Activated CD4-positive, alpha-beta T cell treated with anti-CD3 and anti-CD28 coated beads, Interleukin-2, Interleukin-6, amounts not matched to agents 100 ng/mL and 50 ng/mL, durations not matched to agents 16 hours and 8 hours (primary cell): ENCODE results near the gene STEAP4.
"Not testable (repeated sequence)": the region's sequence is repeated elsewhere in the genome, so short reads cannot be mapped to it uniquely, and the experiment has no call there.

Experiments used
- DNase-seq: peaks from one replicate; pipeline ENCODE4 v3.0.0-alpha.2; 2020

The STEAP4 gene

DNA sequence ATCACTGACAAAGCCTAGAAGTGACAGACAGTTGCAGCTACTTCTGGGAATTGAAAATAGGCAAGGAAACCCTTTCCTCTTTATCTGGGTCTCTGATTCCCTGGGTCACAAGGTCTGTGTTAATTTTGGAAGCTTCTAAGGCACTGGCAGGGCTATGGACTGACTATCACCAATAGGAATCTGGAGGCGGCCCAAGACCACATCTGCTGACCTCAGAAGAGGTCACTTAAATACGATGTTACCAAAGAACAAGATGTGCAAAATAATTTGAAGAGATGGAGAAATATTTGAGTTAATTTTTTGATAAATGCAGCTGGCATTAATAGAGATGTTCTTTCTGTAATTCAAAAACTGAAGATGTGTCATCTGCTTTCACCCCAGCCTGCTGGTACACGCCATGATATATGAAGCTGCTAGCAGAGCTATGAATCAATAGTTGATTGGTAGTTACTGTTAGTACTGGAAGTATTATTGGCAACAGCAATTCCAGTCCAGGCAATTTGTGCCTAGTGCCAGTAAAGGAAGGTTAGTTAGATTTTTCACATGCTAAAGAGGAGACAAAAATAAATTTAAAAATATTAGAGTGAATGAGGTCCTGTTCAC, 5.5 kb upstream of the STEAP4 start:
- DNase-seq: no peak

DNA sequence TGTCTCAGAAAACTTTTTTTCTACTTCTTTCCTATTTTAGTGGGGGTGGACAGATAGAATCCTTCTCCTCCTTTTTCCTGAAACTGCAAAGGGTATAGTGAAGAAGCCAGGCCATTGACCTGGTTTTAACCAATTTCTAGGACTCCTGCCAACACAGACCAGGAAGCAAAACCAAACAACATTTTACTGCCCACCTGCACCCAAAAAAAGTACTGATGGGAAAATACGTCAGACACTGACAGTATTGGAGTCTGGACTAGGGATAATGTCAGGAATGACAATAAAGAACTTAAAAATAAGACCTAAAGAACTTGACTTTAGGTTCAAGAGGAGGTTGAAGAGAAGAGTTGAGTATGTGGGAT, 5.0 kb upstream of the STEAP4 start:
- no peak for DNase-seq

DNA sequence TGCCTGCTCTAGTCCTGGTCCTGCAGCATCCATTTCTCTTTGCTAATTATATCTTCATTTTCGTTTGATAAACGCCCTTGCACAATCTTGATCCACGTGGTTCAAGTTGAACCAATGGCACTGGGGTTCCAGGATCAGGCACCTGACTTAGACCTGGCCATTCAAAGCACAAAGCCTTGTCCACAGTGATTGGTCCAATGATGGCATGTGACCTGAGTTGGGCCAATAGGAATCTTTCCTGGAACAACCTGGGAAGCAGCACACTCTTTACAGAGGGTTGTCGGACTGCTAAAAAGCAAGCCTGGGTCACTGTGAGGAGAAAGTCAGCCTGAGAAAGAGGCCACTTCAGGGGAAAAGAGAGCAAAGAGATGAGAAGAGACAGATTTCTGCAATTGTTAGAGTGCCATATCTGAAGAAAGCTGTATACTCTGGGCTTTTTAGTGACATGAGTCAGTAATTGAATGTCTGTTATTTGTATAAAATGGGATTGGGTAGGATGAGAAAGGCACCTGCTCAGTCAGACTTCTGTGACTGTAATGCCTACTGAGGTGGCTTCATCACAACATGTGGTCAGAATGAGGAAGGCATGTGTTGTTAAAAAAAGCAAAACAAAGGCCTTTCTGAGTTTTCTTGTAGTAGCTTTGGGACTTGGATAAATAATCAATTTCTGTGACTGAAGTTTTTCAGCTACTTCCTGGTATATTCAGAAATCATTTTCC, 4.4 kb upstream of the STEAP4 start:
- DNase-seq: no peak

DNA sequence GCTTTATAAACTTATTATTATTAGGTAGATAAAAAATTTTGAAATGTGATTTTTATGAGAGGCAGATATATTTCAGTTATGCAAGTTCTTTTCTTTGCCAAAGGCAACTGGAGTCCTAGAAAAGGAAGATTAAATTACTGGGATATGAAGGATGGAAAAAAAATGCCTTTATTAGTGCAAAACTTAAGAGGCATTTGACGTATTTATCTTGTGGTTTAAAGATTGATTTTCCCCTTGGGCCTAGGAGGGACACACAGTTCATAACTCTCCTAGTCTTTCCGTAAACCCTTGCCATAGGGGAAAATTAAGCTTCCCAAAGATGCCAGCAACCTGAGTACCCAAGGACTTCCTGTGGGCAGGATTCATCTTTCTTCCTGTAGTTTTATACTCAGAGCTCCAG, 3.1 kb upstream of the STEAP4 start:
- no peak for DNase-seq

DNA sequence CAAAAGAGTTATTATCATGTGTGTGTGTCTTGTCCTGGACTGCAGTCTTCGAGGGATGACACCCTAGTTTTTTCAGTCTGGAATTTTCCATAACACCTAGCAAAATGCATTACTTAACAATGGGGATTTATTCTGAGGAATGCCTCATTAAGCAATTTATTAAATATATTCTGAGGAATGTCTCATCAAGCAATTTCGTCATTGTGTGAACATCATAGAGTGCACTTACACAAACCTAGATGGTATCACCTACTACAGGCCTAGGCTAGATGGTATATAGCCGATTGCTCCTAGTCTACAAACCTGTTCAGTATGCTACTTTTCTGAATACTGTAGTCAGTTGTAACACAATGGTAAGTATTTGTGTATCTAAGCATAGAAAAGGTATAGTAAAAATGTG, 1.1 kb upstream of the STEAP4 start:
- DNase-seq: no peak

DNA sequence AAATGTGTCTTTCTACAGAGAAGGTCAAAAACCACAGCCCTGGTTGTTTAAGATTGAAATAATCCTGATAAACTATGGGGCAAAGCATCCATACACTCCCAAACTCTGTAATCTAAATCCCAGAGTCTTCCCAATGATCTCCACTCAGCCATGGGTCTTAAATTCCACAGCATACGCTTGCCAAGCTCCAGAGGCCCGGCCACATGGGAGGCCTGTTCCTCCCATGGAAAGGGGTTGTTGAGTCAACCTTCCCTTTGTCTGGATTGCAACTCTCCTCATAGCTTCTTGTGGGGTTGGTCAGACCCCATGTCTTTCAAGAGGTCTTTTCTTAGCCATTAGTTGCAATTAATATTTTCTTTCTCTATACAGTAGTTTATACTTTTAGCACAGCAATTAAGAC, 718 bp upstream of the STEAP4 start:
- DNase-seq: no peak

DNA sequence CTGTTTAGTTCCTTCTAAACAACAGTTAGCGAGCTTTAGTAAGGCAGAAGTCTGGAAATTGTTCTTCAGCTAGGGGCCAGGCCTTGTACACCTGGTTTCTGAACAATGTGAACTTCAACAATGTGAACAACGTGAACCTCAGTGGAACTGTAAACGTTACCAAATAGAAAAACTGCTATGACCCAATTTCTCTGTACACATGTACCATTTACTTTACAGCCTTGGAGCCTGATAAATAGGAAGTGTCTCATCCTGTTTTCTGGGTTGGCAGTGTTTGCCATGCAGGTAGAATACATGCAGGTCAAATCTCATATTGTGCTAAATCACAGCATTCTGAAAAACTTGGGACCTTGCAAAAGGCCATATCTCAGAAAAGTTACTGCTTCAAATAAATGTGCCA, 1.6 kb downstream of the STEAP4 start:
- DNase-seq: no peak

DNA sequence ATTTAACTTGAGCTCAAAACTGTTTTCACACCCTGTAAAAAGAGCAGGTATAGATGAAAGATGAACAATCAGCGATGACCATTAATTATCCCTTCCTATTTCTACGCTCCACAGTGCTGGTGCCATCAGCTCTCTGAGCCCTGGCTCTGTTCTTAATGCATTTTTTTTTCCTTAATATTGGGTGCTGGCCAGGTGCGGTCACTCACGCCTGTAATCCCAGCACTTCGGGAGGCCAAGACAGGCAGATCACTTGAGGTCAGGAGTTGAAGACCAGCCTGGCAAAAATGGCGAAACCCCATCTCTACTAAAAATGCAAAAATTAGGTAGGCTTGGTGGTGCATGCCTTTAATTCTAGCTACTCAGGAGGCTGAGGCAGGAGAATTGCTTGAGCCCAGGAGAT, 4.2 kb downstream of the STEAP4 start:
- DNase-seq: no peak

DNA sequence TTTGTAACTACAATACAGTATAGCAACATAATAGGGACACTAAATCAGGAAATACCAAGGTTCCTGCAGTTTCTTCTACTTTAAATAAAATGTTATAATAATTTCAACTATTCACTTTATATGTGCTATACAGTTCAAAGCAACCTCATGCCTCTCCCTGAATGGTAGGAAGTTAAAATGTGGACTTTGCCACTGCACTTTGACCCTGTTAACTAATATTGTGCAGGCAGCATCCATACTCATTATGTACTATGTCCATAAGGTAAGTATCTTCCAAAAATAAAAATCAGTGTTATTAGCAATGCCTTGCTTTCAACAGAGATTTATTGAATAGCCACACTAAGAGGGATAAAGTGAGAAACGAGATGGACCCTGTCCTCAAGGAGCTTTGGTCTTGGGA, 4.8 kb downstream of the STEAP4 start:
- DNase-seq: no peak

DNA sequence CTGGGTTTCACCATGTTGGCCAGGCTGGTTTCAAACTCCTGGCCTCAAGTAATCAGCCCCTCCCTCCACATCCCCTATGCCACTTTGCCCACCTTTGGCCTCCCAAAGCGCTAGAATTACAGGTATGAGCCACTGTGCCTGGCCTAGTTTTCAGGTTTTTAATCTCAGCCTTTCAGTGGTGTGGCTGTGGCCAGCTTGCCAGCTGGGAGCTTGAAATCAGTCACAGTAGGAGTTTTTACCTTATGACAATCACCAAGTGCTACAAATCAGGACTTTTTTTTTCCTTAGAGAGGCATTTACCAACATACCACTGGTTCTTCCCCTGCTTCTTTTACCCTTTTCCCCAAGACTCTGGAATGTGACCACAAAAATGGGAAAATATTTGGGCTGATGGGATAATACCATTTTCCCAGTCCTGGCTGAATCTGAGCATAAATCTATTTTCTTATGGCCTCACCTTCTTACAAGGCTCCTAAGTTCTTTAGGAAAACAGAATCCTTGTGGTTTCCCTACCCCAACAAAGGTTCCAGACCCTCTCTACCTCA, 6.2 kb downstream of the STEAP4 start:
- no peak for DNase-seq

DNA sequence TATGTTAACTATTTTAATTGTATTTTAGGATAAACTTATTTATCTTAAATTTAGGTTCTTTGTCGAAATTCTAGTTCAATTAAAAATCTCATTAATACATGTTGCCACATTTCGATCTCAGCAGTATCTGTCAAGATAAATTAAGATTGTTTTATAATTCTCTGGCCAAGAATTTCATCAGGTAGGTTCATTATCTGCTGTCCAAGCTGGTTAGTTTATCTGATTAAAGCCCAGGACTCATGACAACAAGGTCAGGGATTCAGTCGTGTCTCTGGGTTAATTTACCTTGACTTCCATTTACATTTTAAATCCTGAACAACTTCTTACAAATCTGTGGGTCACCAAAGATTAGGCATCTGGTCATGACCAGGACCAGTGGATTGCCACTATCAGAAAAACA, 7.6 kb downstream of the STEAP4 start:
- no peak for DNase-seq

DNA sequence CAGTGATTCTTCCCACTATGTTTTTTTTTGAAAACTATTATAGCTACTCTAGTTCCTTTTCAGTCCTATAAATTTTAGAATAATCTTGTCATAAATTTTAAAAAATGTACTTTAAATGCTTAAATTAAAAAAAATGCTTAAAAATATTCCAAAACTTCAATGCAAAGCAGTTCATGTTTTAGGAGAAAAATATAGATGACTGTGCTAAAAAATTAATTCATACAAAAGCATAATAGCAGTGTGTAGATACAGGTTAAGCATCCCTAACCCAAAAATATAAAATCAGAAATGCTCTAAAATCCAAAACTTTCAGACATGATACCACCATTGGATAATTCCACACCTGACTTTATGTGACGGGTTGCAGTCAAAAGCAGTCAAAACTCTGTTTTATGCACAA, 12.8 kb downstream of the STEAP4 start:
- DNase-seq: no peak

DNA sequence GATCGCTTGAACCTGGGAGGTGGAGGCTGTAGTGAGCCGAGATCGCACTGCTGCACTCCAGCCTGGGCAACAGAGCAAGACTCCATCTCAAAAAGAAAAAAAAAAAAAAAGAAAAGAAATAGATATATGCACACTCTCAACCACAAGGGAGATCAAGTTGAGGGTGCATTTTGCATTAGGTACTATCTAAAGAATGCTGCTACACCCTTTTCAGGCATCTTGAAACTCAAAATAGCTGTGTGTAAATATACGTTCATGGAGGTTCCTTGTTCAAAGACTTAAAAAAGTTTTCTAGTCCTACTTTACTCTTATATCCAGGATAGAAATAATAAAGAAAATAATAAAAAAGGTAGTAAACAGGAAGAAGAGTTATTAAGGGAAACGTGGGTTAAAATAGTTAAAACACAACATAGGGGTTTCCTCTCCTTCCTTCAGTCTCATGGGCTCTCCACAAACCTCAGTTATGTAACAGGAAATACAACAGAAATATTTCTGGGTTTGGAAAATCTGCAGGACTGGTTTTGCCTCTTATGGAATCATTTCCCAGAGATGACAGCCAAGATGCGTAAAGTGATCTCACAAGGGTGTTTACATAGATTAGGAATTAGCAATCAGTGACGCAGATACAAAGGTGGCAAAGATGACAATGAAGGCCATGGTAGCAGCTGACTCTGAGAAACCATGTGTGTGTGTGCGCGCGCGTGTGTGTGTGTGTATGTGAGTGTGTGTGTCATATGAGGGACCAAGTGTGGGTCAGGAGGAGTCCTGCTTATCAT, 15.1 kb downstream of the STEAP4 start:
- no peak for DNase-seq

DNA sequence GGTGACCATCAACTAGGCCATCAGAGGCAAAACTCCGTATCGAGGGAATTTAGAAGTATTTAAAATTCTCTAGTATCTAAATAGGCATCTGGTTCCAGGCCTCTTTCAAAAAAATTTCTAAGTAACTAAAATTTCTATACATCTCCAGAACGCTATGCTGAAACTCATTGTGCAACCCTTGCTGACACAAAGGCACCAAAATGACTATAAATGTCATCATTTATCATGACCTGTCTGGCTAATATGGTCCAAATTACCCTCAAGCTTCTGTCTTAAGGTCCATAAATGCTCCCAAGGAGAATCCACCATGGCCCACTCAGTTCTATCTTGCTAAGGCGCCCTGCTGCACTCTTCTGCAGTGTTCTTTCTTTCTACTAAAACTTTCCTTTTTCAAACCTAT, 16.2 kb downstream of the STEAP4 start:
- no peak for DNase-seq

DNA sequence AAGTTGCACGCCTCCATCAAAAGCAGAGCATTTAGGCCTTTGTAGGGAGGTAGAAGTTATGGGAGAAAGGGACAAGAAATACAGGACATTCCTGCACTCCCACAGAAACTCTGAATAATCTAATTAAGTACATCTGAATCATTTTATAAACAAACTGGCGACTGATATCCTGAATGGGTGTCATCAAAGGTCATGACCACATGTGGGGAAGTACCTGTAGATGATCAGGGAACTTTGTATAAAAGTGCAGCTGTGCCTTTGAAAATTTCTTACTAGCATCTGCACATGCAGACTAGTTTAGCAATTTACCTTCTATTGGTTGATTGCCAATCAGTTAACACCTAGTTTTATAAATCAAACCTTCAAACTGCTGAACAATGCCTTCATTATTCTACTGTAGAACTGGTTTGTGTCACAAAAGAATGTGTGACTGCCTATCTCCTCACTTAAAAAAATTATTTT, 17.1 kb downstream of the STEAP4 start:
- no peak for DNase-seq

DNA sequence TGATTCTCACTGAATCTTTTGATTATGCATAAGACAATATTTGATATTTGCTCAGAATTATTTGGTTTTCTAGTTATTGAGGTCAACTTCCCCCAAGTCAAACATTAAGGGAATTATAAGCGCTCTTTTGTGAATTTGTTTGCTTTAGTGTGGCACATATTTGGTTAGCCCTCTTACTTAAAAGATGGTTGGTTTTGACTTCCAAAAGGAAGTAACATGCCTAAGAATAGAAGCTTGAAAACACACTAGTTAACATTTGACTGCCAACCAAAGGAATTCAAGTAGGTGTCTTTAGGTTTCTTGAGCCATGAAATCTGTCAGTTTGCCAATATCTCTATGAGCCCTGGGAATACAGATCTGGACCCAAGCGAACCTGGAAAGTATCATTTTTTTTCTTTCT, 24.9 kb downstream of the STEAP4 start:
- no peak for DNase-seq

DNA sequence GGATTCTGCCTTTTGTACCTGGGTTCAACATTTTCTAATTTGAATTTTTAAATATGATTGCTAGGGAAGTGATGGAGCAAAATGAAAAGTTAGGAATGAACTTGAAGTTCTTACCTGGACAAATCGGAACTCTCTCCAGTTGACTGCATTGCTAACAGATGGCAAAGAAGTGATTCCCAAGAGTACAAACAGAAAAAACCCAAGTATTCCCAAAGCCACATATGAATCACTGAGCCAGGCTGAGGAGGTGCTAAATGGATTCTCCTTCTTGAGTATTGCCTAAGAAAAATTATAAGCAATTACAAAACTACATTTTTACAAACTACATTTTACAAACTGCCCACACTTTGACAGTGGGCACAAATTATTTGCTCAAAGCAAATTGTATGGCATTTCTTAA, 25.9 kb downstream of the STEAP4 start:
- DNase-seq: no peak

DNA sequence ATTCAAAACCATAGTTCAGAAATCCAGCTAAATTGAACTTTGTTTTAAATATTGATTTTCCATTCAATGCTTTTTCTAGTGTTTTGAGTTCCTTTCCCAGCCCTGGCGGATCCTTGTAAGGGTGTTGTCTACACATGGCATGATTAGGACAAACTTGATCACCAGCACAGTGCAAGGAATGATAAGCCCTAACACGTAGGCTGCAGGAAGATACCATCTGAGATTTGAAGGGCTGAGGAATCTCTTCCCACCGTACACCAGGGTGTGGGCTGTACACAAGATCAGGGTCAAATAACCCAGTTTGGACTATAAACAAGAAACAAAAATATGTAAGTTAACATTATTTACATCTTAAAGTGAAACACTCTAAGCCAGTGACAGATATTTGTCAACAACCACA, 27.4 kb downstream of the STEAP4 start:
- DNase-seq: no peak

DNA sequence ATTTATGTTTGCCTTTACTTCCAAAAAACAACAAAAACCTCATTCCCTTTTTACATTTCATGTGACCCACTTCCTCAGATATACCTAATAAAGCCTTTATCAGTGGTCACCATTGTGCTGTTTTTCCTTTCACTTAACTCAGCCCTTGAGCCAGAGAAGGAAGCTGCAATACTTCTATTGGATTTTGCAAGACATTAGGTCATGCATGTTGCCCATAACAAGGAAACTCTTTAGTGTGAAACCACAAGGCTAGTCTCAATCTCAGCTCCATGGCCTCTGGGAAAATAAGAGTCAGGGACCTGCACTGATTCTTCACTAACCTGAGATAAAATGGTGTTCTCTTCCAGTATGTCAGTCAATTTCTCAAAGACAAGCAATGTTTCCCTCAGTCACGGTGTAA, 27.8 kb downstream of the STEAP4 start:
- no peak for DNase-seq

DNA sequence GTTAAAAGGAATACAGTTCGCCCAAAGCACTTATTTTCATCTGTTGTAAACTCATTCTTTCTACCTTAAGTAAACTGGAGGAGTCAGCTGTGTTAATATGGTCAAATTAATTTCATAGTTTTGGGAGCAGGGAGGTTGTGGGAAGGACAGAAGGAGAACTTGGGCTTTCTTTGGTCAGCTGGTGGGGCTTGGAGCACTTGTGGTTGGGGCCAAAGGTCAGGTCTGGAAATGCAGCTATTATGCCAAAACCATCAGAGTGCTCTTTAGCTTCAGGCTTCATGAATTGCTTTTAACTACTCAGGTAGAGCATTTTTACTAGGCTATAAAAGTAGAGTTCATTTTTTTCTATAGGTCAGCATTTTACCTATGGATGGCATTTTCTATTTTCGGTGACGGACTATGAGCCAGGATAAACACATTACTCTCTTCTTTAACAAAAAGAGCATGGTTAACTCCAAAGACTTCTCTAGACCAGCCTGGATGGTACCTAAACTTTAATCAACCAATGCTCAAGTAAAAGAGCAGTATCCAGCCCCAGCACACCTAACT, 30.0 kb downstream of the STEAP4 start:
- no peak for DNase-seq

DNA sequence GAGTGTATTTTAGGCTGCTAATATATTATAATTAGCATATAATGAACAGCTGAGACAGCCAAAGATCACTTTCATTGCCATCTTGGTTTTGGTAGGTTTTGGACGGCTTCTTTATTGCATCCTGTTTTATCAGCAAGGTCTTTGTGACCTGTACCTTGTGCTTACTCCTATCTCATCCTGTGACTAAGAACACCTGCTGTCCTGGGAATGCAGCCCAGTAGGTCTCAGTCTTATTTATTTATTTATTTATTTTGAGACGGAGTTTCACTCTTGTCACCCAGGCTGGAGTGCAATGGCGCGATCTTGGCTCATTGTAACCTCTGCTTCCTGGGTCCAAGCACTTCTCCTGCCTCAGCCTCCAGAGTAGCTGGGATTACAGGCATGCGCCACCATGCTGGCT, 31.8 kb downstream of the STEAP4 start:
- not testable (repeated sequence) for DNase-seq

DNA sequence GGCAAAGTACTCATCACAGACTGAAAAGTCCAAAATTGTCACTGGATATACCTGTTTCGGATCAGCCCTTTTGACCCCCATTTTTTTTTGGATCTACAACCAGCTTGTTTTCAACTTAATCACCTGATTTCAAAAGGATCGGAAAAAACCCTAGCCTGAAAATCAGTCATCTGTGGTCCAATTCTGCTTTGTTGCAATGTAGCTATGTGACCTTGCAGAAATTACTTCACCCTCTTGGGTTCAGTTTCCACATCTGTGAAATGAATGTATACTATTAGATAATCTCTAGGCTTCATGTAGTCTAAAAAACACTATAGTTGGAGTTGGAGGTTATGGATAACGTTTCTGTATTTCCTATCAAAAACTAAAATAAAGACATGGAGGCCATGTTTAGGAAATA, 37.1 kb downstream of the STEAP4 start:
- DNase-seq: no peak

DNA sequence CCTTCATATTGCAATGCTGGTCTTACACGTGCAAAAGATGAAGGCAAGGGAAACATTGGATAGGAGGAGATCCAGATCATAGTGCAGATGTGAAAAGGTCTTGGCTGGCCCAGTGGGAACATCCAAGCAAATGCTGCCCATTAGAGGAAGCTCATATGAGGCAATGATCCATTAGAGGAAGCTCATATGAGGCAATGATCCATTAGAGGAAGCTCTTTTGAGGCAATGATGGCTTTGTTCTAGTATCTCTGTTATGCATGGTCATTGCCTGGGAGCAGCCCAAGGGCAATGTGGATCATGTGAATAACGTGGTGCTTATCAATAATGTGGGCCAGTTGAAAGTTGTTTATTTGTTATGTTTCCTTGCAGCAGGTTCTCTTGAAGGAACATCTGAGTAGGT, 37.8 kb downstream of the STEAP4 start:
- no peak for DNase-seq

DNA sequence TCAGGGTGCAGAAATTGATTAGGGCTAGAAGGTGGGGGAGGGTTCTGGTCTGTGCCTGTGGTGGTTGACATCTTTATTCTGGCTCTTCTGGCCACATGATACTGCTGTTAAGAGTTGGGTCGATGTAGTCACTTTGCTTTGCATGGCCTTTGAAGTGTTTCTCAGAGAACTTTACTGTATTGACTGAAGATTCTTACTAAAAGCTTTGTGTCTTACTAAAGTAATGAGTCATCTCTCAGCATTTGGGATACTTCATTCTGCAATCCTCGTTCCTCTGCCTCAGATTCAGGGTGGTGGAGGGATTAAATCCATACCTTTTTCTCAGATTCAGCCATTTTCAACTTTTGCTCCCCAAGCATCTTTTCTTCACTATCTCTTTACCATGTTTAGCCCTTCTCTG, 38.6 kb downstream of the STEAP4 start:
- no peak for DNase-seq
